H1 (cell line): ENCODE data around the gene OPCML. TPM values are rescaled to one million over a fixed set of nuclear protein-coding genes. Genes with fewer than 3 reads are reported as not detected.

Experiments used
- BRCA1 ChIP-seq: IDR thresholded peaks from 2 replicates; pipeline ENCODE4 v1.6.1; 2012; ENCODE audit warnings: low read depth, low read length, improper control_type of control experiment
- CHD1 ChIP-seq: IDR thresholded peaks from 2 replicates; pipeline ENCODE4 v1.6.1; 2012; ENCODE audit warnings: low read depth, low read length, improper control_type of control experiment
- CHD7 ChIP-seq: fragments of 300-600 bp; sonication (generic); IDR thresholded peaks from 2 replicates; pipeline ENCODE4 v1.7.1; 2012; ENCODE audit warnings: low read length, moderate library complexity, mild to moderate bottlenecking, inconsistent platforms; ENCODE audit not compliant: insufficient replicate concordance
- RFX5 ChIP-seq: IDR thresholded peaks from 2 replicates; pipeline ENCODE4 v1.6.1; 2011; ENCODE audit warnings: low read depth, low read length, improper control_type of control experiment, borderline replicate concordance
- SIN3A ChIP-seq, 2 experiments: IDR thresholded peaks in 1 of 2; conservative IDR thresholded peaks in 1 of 2; 2 replicates each; pipeline ENCODE4 v1.6.1; 2011 to 2012; ENCODE audit warnings: low read length in 2 of 2, improper control_type of control experiment in 1 of 2, low read depth in 1 of 2, mild to moderate bottlenecking in 1 of 2
- SRF ChIP-seq: IDR thresholded peaks from 2 replicates; pipeline ENCODE4 v1.6.1; 2011; ENCODE audit warnings: mild to moderate bottlenecking, low read depth, low read length, moderate library complexity
- TCF12 ChIP-seq: IDR thresholded peaks from 2 replicates; pipeline ENCODE4 v1.6.1; 2011; ENCODE audit warnings: low read depth, mild to moderate bottlenecking, low read length
- polyA plus RNA-seq, 7 experiments: library from polyadenylated mRNA; depleted of rRNA in 3 of 7; stranded (reverse) in 5 of 7; unstranded in 2 of 7; fragments of >200 nt in 5 of 7; fragments of 200-250 nt in 2 of 7; gene quantifications; 1 replicate in 5 of 7; 2 replicates in 1 of 7; 4 replicates in 1 of 7; pipeline versions ENCODE4 v1.2.1 to v1.2.3, GENCODE V29; 2011 to 2013; ENCODE audit warnings: missing spikeins in 2 of 7, mixed read lengths in 2 of 7
- total RNA-seq: library from RNA; stranded (reverse); fragmentation: NEBNext Ultra II Directional; extraction: Animal tissue kit (Norgen Biotek cat#: 25700); gene quantifications from 2 replicates; pipeline ENCODE4 v1.2.1, GENCODE V29; 2021

OPCML gene
- total and polyA plus RNA-seq, 2 of the 8 experiments (the other 6 are each of a cell fraction or from before 2014, with no cell fraction given): 2.3 to 3.1 TPM

GRCh38 chr11:133530501-133530835, 1.8 kb downstream of the OPCML start (continued):
- TF ChIP-seq CHD7 (no peak), SIN3A (conservative IDR thresholded peaks at IDR 0.05 in 1 of 2, IDR thresholded peaks at IDR 0.05 in 1 of 2; ENCODE audit: low read depth in 1 of 2, low read length in 2 of 2) (no peak), TCF12 (0 out of 2 replicates have a peak, but pooled peaks have one; percentile 25), SRF (no peak), BRCA1 (no peak), CHD1 (no peak), RFX5 (no peak)
